Adrenal gland (tissue), 12 donors: Measurements from ENCODE around the gene PPP1R14D. TPM values are rescaled to one million over a fixed set of nuclear protein-coding genes. Genes with fewer than 3 reads are reported as not detected.

ENCODE experiments used
- DNase-seq, 7 donors: peaks; one replicate each; pipeline ENCODE4 v3.0.0-alpha.2; 2019 to 2020
- H3K27ac ChIP-seq, 5 donors: fragments of 200-600 bp; sonication (generic) in 4 of 5; 1 replicate in 3 of 5; 2 replicates in 2 of 5; pipeline versions ENCODE4 v1.5.1 to v1.8.0; 2016 to 2020; ENCODE audit warnings: mild to moderate bottlenecking in 1 of 5
- H3K27me3 ChIP-seq: fragments of 200-600 bp; 2 replicates; pipeline ENCODE4 v1.8.0; 2021
- H3K36me3 ChIP-seq, 2 donors: fragments of 200-600 bp; replicated peaks in 1 of 2; 1 replicate in 1 of 2; 2 replicates in 1 of 2; pipeline versions ENCODE4 v1.5.1 to v1.8.0; 2018 to 2022
- H3K4me1 ChIP-seq, 2 donors: fragments of 200-600 bp; replicated peaks in 1 of 2; 1 replicate in 1 of 2; 2 replicates in 1 of 2; pipeline versions ENCODE4 v1.5.1 to v1.8.0; 2018 to 2021
- H3K4me3 ChIP-seq, 4 donors: fragments of 200-600 bp; sonication (generic) in 3 of 4; one replicate each; pipeline ENCODE4 v1.5.1; 2016 to 2018
- H3K9me3 ChIP-seq, 3 donors: fragments of 200-600 bp; sonication (generic) in 1 of 3; replicated peaks in 1 of 3; 1 replicate in 2 of 3; 2 replicates in 1 of 3; pipeline versions ENCODE4 v1.5.1 to v1.8.0; 2016 to 2021
- CTCF ChIP-seq, 6 experiments: fragments of 450-650 bp in 4 of 6; fragments of 200-600 bp in 2 of 6; sonication (generic) in 1 of 6; IDR thresholded peaks; 1 replicate in 5 of 6; 2 replicates in 1 of 6; pipeline versions ENCODE4 v1.5.1 to v1.8.0; 2016 to 2021; ENCODE audit warnings: antibody characterized with exemption in 6 of 6, mild to moderate bottlenecking in 2 of 6, moderate library complexity in 1 of 6
- POLR2A ChIP-seq, 2 donors: fragments of 450-650 bp; IDR thresholded peaks; one replicate each; pipeline ENCODE4 v1.6.1; 2017; ENCODE audit warnings: antibody characterized with exemption in 2 of 2, mild to moderate bottlenecking in 2 of 2, moderate library complexity in 1 of 2
- WGBS, 4 donors: extraction: QIAGEN DNeasy Blood & Tissue Kit in 2 of 4; methylation state at CpG; one replicate each; pipeline versions ENCODE4 v1.1.5 to v1.1.7; 2013 to 2017; 5-methylcytosine and 5-hydroxymethylcytosine counted together
- intact Hi-C, 2 donors: fragments of 100-400 bp; cut with DNase I; formaldehyde crosslinking; loops; one replicate each; pipeline versions ENCODE4 v1.14.1 to v1.15.0; 2022 to 2023
- polyA plus RNA-seq, 3 donors: library from polyadenylated mRNA; stranded (reverse); fragments of 200-250 nt in 2 of 3; fragments of 350-450 nt in 1 of 3; fragmentation: Illumina TruSeq in 1 of 3; extraction: RNeasy Lipid Tissue Mini Kit (QIAGEN cat#74804) in 1 of 3; gene quantifications; one replicate each; pipeline ENCODE4 v1.2.3, GENCODE V29; 2013 to 2014
- total RNA-seq, 9 donors: library from RNA; depleted of rRNA in 4 of 9; stranded (reverse); fragments of >200 nt in 4 of 9; fragments of 120-200 nt in 1 of 9; fragmentation: NEBNext Ultra II Directional in 1 of 9; extraction: Animal tissue kit (Norgen Biotek cat#: 25700) in 1 of 9; gene quantifications; one replicate each; pipeline versions ENCODE4 v1.1.0 to v1.2.4, GENCODE V29; 2013 to 2023
- donor health status: healthy with polysubstance abuse.
- donor health status: Bipolar disorder and iron deficiency.
- donor health status: DM: yes; HTN: yes; CAD: no.
- donor health status: DM: no; HTN: no; CAD: no.
- donor health status: DM: no; HTN: no; CAD: no.
- donor health status: DM: yes; HTN: yes; CAD: no.

The PPP1R14D gene
- total and polyA plus RNA-seq, 12 donors, result not detected

GRCh38 chr15:40773902-40774301 is 54.6 kb downstream of the PPP1R14D start:
- intact Hi-C loops, result no loop called here
- TF ChIP-seq CTCF (IDR thresholded peaks at IDR 0.05) (no peak), POLR2A (IDR thresholded peaks at IDR 0.05) (no peak)
- Histone ChIP-seq H3K27ac (no peak overlapping the region), H3K4me3 (no peak overlapping the region), H3K36me3 (peaks cover 0 to 70% of the 10 kb centered on the region in 2 donors), H3K27me3 (no peaks in the 10 kb centered on the region), H3K9me3 (no peaks in the 10 kb centered on the region), H3K4me1 (peaks cover 5 to 11% of the 10 kb centered on the region in 2 donors)
- DNase-seq, result no peak
- WGBS, 4 donors, result 95 to 97% (median 95%) methylated on average over 5 to 6 of the region's 6 CpGs; no CpG with 5 or more reads in 1 of the 4 donors

GRCh38 chr15:40773496-40773895 is 55.0 kb downstream of the PPP1R14D start:
- DNase-seq, result no peak
- Histone ChIP-seq H3K27me3 (no peaks in the 10 kb centered on the region), H3K36me3 (peaks cover 0 to 66% of the 10 kb centered on the region in 2 donors), H3K27ac (no peak overlapping the region), H3K9me3 (no peaks in the 10 kb centered on the region), H3K4me3 (no peak overlapping the region), H3K4me1 (peaks cover 5 to 12% of the 10 kb centered on the region in 2 donors)
- intact Hi-C loops, result no loop called here
- WGBS, 4 donors, result 90 to 97% (median 92%) methylated on average over 4 to 8 of the region's 8 CpGs
- TF ChIP-seq CTCF (IDR thresholded peaks at IDR 0.05), result no peak
- TF ChIP-seq POLR2A (IDR thresholded peaks at IDR 0.05), result no peak

GRCh38 chr15:40772014-40772413 is 56.5 kb downstream of the PPP1R14D start:
- no peak for DNase-seq
- intact Hi-C loops, result no loop called here
- H3K27me3 ChIP-seq, result no peaks in the 10 kb centered on the region
- H3K36me3 ChIP-seq, result peaks cover 0 to 52% of the 10 kb centered on the region in 2 donors
- H3K9me3 ChIP-seq, result no peaks in the 10 kb centered on the region
- TF ChIP-seq POLR2A (IDR thresholded peaks at IDR 0.05) (no peak), CTCF (IDR thresholded peaks at IDR 0.05) (no peak)
- H3K4me3 ChIP-seq, result no peak overlapping the region
- H3K4me1 ChIP-seq, result peaks cover 8 to 12% of the 10 kb centered on the region in 2 donors
- 91 to 94% (median 93%) methylated on average over 12 to 13 of the region's 13 CpGs for WGBS, 4 donors
- no peak overlapping the region for H3K27ac ChIP-seq

DNA sequence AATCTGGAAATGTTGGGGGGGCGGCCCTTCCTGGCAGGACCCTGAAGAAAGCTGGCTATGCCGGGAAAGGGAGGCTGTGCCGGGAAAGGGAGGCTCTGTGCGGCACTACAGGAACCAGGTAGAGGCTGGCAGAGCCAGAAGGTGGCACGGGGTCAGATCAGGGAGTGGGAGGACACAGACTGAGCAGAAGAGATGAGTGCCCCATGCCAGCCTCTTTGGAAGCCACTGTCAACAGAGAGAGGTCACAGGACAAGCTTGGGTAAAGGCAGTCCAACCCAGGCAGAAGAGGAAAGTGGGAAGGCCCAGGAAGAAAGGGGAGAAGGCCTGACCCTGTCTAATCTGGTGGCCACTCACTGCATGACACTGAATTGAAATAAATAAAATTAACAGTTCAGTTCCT is 57.3 kb downstream of the PPP1R14D start:
- peaks cover 0 to 44% of the 10 kb centered on the region in 2 donors for H3K36me3 ChIP-seq
- TF ChIP-seq CTCF (IDR thresholded peaks at IDR 0.05), result no peak
- no peak for TF ChIP-seq POLR2A (IDR thresholded peaks at IDR 0.05)
- no peaks in the 10 kb centered on the region for H3K27me3 ChIP-seq
- DNase-seq, result no peak
- H3K27ac ChIP-seq, result no peak overlapping the region
- peaks cover 16 to 19% of the 10 kb centered on the region in 2 donors for H3K4me1 ChIP-seq
- no peaks in the 10 kb centered on the region for H3K9me3 ChIP-seq
- intact Hi-C loops, result no loop called here
- 89 to 99% (median 93%) methylated on average over 5 of the region's 5 CpGs for WGBS, 4 donors
- H3K4me3 ChIP-seq, result no peak overlapping the region
